T1000 (cell line): Measurements from ENCODE around the gene MVB12A.

ENCODE experiments used
- DNase-seq: peaks from one replicate; lab custom pipeline; 2025; ENCODE audit warnings: mixed read lengths; lab: John Stamatoyannopoulos, UW

MVB12A gene

DNA sequence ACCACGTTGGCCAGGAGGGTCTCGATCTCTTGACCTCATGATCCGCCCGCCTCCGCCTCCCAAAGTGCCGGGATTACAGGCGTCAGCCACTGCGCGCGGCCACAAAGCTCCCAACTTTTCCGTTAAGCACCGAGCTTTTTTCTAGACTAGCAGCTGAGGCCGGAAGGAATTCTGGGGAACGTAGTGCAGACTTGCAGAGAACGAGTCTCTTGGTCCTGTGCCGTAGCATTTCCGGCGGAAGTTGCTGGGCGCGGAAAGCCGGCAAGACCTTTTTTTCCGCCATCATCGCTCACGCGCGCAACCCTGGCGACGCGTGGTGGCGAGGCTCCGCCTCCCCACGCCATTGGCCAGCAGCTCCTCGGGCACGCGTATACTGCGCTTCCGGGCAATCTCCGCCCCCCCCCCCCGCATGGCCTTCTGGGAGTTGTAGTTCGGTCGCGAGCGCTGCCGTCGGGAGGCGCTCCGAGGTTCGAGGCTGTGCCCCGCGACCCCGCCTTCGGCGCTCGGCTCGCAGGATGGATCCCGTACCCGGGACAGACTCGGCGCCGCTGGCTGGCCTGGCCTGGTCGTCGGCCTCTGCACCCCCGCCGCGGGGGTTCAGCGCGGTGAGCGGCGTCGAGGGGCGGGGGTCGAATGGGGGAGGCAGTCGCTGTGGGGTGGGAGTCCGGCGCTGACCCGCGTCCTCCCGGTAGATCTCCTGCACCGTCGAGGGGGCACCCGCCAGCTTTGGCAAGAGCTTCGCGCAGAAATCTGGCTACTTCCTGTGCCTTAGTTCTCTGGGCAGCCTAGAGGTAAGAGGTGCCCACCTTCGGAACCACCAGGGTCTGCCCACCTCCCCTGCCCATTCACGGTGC is at the start of gene MVB12A:
MVB12A (plus strand) TSS at position 427 of the 854 bp plus-strand sequence; CDS start at position 516, 89 bp downstream.
- DNase-seq: peak; percentile 94

DNA sequence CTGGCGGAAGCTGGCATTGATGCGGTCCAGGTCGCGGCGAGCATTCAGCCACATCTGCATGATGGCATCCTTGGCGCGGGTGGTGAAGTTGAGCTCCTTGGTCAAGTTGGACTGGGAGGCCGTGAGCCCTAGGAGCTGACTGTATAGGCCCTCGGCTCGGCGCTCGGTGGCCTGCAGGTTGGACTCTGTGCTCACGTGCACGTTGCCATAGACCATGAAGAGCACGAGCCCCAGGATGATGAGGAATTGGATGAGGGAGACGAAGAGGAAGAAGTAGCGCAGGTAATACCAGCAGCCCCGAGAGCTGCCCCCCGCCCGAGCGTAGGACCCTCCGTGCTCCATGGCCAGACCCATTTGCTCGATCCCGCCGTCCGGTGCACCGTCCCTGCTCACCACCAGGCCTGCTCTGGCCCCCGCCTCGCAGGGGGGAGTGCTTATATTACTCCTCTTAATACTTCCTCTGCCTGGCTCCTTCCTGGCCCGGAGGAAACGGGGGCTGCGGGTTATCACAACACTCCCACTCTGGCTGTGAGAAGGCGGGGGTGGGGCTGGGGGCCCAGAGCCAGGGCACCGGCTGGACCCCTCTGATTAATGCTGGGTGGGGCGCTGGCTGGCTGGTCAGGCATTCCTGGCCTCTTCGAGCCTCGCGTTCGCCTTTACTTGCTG is 42.8 kb upstream of the MVB12A start, which contains the start of gene PLVAP:
PLVAP (minus strand) TSS at position 408 of the 666 bp plus-strand sequence; CDS start at position 354, 54 bp downstream.
- no peak for DNase-seq

DNA sequence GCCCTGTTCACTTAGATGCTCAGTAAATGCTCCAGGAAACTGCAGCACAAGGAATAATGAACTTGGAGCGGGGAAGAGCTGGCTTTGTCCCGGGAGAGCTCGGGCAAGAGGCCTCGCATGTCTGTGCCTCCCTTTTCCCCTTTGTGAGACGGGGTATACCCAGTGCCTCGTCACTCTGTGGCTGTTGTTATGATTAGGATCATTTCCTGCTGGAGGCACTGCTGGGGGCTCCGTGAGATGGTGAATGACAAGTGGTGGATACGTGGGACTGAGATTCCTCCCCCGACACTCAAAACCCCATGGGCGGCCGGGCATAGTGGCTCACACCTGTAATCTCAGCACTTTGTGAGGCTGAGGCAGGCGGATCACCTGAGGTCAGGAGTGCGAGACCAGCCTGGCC is 41.6 kb upstream of the MVB12A start:
- DNase-seq: no peak

DNA sequence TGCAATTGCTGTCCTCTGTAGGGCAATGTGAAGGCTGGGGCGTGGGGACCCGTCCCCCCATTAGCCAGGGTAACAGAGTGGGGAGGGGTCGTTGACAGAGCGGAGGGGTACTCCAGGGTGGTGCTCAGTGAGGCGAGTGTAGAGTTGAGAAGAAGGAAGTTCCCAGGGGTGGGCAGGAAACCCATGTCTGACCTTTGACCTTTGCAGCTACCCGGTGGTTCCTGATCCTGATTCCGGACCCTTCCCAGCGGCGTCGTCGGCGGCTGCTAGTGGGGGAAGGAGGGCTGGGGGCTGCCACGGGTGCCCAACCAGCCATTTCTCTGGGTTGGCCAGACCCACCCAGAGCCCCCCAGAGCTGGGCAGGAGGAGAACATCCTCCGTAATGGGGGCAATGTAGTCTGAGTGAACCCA is 40.6 kb upstream of the MVB12A start:
- no peak for DNase-seq

DNA sequence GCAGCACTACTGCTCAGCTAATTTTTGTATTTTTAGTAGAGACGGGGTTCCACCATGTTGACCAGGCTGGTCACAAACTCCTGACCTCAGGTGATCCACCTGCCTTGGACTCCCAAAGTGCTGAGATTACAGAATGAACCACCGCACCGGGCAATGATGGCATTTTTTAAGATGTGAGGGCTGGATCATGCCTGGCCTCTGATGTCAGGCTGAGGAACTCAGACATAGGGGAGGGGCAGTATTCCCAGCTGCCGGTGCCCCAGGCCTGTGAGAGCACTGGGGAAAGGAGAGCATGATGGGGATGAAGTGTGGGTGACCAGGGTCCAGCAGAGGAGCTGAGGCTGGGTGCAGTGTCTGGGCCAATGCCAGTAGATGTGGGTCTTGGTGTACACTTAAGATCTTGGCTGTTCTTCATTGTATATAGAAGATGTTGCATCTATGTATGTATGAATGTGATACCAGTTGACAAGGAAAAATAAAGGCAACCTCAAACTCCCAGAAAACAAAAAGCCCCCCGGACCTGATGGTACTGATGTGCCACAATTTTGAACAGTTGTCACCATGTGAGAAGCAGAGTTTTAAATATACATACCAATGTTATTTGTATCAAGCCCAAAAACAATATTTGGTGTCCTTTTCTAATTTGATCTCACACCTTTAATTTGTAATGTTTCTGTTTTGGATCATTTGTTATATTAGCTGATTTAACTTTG is 39.3 kb upstream of the MVB12A start:
- no peak for DNase-seq

DNA sequence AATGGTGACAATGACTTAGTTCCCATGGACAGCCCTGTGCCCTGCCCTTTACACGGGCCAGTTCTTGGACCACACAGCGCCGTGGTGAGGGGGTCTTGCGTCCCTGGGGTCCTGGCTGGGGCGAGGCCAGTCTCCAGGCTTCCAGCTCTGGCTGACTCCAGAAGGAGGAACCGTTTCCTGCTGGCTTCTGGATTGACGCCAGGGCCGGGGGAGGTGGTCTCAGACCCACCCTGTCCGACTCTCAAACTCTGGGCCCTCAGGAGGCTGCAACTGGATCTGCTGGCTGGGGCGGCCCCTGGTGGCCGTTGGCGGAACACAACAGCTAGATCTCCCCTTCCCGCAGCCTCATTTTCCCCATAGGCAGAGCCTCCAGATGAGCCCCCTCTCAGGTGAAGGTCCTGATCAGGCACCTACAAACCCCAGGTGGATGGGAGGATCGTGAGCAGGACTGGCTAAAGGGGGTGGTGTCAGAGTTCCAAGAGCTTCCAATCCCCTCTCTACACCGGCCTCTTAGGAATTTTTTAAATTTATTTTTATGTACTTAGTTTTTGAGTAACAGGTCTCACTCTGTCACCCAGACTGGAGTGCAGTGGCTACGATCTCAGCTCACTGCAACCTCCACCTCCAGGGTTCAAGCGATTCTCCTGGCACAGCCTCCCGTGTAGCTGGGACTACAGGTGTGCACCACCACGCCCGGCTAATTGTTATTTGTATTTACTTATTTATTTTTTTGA is 33.8 kb upstream of the MVB12A start:
- DNase-seq: no peak

DNA sequence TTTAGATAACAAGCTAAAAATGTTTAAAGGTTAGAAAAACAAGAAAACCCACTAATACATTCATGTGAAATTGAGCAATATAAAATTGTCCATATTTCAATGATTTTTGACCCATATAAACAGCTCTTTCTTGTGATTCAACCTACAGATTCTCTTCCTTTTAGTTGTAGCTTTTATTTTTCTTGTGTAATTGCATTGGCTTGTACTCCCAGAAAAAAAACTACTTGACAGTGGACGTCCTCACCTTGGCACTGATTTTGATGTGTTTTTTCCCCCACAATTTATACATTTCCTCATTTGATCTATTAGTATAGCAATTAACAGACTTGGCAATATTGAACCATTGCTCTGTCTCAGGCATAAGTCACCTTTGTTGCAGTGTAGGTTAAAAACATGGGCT is 30.6 kb upstream of the MVB12A start:
- DNase-seq: no peak

DNA sequence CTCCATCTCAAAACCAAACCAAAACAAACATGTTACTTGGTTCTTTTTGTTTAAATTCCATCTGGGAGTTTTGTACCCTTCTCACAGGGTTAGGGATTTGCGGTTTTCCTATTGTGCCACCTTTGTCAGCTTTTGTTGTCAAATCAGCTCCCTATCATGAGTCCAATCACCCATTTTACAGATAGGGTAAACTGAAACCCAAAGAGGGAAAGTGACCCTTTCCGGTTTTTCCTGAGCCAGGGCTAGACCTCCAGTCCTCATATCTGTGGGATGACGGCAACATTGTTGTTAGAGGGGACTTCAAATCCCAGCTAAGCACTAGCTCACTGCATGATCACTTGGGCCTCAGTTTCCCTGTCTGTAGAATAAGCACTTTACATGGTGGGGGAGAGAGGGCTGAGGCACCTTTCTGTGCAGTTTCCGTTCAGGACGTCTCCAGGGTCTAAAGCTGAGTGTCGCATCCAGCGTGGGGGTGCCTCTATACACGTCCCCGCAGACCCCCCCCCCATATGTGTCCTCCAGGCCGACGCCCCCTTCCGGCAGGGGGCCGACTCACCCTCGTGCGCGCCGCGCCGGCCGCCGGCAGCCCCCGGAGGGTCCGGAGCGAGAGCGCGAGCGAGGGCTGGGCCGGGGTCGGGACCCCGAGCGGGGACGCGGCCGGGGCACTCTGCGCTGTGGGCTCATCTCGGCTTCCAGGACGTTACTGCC is 29.7 kb upstream of the MVB12A start:
- no peak for DNase-seq

DNA sequence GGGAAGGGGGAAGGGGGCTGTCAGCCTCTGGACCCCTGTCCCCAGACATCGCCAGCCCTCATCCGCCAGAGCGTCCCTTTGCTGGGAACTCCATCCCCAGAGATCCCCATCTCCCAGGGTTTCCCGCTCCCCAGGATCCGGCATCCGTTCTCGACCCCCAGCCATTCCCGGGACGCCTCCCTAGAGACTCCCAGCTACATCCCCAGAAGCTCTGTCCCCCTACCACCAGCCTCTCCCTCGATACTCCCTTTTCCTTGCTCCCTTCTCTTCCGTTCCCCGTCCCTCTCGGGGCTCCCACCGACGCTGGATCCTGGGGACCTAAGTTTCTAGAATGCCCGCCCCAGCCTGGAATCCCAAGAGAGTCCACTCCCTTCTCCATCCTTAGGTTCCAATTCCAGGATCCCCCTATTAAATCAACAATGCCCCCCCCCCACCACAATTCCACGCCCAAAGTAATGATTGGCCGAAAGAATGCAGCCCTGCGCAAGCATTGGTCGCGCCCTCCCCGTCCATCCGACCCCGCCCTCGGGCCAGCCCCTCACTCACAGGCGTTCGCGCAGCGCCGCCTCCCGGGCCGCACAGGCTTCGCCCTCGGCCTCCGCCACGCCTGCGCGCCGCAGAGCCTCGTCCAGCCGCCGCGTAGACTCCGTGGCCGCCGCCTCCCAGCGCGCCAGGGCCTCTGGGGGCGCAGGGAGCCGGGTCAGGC is 29.0 kb upstream of the MVB12A start:
- peak; percentile 71 for DNase-seq

DNA sequence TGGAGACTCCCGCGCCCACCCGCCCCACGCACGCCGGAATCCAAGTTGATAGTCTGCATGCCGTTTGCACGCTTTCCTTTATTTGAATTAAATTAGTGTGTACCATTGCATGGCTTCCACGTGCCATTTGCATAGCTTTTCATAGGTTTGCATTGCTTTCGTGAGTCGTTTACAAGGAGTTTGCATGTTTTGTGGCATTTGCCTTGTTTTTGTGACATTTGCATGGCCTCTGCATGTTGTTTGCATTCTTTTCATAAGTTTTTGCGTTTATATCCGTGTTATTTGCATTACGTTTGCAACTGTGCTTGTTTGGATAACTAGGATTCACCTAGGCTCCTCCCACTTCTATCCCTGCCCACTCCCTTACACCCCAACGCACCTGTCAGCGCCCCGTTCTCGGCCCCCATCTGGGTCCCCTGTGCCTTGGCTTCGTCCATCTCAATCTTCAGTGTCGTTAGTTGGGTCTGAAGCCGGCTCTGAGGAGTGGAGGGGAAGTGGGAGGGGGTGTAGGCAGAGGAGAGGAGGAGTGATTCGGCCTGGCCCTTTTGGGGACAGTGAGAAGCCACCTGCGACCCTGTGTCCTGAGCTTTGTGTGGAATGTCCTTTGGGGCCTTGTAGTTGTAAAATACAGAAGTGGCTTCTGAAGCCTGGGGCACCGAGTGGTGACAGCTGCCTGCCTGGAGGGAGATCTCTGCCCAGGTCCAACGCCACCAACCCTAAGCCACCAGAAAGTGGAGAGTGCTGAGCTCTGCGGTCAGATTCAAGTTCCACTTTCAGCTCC is 28.3 kb upstream of the MVB12A start:
- no peak for DNase-seq

DNA sequence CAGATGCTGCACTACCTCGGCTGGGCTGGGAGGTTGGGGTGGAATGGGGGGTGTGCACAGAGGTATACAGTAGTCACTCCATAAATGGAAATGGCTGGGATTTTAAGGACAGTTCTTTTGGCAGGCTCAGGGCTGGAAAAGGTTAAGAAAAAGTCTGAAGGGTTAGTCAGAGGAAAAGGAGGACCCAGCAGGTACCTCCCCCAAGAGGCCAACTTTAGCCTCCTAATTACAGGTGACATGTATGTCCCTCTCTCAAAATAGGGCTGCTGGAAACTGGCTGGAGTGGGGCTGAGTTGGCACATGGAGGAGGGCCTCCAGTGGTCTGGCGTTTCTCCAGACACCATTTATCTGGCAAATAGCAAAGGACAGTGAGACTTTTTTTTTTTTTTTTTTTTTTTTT is 26.8 kb upstream of the MVB12A start:
- no peak for DNase-seq

DNA sequence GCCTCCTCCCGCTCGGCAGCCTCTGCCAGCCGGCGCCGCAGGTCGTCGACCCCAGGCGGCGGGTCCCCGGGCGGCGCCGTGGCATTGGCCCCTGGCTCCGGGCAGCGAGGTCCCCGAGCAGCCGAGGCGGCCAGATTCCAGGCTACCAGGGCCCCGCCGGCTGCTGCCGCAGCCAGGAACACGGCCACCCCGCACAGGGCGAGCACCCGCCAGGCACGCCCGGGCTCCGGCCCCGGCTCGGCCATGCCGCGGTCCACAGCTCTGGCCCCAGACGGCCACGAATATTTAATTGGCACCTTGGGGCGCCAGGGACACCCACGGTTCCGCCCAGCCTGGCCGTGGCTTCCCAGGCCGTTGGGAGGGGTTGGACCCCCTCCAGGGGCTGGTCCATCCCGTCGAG is 25.9 kb upstream of the MVB12A start, which contains the start of gene CCDC194:
CCDC194 (minus strand) TSS at position 283 of the 400 bp plus-strand sequence; CDS start at position 245, 38 bp downstream.
- DNase-seq: no peak

DNA sequence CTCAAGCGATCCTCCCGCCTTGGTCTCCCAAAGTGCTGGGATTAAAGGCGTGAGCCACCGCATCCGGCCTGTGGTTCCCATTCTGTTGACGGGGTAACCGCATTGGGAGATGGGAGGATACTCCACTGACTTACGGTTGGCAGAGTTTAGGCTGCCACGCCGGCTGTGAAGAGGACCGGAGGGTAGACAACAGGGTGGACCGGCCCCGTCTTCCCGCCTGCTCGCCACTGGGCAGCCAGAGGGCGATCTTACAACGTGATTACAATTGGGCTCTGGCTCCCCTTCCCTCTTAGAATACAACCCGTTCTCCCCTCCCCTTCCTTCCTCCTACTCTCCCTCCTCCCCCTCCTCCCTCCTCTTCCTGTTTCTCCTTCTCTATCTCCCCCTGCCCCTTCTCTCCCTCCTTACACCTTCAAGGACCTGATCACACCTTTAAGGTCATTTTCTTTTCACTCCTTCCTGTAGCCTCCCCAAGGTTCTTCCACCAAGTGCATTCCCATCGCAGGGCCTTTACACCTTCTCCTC is 24.9 kb upstream of the MVB12A start:
- DNase-seq: no peak

DNA sequence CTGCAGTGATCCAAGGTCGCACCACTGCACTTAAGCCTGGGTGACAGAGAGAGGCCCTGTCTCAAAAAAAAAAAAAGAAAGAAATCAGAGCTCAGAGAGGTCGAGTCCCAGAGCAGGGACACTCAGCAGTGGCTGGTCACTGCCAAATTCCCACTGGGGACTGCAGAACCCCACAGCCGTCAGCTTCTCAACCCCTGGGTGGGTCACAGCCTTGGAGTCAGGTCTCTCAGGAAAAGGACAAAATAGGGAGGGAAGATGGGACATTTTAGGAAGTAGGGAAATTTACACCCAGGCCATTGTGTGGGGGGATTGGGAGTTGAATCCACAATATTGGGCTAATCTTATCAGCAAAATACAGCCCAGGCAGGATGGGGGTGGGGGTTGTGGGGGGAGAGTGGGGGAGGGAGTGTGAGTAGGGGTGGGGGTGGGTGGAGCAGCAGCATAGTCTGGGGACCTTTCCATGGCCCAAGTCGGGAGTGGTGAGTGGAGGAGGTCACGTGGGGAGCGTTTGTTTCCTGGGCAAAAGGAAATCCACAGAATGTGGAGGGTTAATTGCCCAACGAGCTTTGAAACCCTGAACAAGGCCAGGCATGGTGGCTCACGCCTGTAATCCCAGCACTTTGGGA is 20.8 kb upstream of the MVB12A start:
- DNase-seq: no peak

DNA sequence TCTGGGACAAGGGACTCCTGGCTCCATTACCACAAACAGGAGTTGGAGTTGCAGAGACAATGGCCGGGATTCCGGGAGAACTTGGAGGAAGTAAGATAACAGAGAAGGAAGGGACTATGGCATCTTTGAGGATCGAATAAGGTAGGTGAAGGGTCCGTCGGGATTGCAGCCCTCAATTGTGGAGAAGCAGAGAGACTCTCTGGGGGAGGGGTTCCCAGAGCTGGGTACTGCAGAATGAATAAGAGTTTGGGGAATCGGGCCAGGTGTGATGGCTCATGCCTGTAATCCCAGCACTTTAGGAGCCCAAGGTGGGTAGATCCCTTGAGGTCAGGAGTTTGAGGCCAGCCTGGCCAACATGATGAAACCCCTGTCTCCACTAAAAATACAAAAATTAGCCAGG is 18.2 kb upstream of the MVB12A start:
- no peak for DNase-seq

DNA sequence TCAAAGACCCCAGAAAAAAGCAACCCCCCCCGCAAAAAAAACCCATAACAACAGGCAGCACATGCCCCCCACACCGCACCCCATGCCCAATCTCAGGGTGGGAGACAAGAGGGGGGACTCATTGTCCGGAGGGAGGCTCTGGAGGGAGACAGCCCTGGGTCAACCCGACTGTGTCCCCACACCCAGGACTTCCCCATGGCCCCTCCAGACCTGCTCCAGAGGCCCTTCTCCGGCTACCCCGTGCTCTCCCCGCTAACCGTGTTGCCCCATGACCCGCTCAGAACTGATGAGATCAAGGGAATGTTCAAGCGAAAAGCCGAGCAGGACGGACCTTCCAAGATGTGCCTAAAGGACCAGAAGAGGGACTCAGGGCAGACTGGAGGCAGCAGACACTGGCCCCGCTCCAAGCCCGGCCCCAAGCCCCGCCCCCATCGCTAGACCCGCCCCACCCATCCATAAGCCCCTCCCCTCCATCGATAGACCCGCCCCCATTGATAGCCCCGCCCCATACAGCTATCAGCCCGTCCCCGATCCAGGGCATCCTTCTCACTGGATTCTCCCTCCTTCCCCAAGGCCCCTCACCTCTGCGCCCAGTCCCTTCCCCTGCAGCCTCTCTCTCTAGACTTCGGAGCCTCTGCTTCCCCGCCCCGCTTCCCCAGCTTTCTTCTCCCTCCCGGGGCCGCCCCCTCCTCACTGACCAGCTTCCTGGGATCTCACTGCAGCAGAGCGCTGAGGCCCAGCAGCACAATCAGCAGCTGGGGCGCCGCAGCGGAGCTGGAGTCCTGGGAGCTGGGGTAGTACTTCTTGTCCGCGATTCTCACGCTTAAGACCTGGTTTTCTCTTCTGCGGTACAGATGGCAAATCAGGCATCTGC is 16.6 kb upstream of the MVB12A start:
- no peak for DNase-seq

DNA sequence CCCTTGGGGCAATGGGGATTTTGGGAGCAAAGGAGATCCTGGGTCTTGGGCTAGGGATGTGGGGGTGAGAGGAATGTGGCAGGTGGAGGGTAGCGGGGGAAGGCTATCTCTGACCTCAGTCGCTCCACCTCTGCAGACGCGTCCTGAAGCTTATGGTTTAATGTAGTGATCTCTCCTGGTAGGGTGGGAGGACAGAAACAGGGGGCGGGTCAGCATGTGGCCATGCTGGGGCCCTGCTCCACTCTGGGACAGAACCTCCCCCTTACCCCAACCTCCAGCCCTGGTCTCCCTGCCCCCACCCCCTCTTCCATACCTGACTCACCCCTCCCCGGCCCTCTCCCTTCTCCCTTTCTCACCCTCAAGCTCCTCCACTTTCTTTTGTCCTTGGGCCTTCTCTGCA is 15.8 kb upstream of the MVB12A start:
- no peak for DNase-seq
